ACHN (cell line): ENCODE data around the gene PUS7L.
"Not testable (repeated sequence)": the region's sequence is repeated elsewhere in the genome, so short reads cannot be mapped to it uniquely, and the experiment has no call there.

Experiments
- DNase-seq: peaks from one replicate; pipeline ENCODE4 v3.0.0-alpha.2; 2015
- in situ Hi-C: cut with HindIII; loops from 2 replicates; pipeline ENCODE4 v1.10.0; 2017; ENCODE audit warnings: low sequenced_read_pairs, low pct_ligation_motif_present, low pct_unique_long_range_greater_than_20kb

The PUS7L gene

DNA sequence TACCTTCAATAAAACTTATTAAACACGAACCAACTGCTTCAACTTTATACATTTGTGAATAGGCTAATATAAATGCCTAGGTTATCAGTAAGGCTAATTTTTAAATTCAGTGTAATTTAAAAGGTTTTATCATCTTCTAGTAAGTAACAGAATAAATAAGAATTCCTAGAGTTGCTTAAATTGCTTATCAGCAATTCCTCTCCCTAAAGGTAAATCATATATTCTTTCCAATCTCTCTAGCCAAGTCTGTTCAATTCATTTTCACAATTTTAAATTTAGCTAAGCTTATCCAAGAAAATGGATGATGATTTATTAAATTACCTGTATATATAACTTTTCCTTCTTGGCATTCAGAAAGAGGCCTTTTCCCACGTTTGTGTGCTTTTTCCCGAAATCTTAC lies 4.6 kb downstream of the PUS7L start:
- DNase-seq: no peak
- in situ Hi-C loops: no loop called here

DNA sequence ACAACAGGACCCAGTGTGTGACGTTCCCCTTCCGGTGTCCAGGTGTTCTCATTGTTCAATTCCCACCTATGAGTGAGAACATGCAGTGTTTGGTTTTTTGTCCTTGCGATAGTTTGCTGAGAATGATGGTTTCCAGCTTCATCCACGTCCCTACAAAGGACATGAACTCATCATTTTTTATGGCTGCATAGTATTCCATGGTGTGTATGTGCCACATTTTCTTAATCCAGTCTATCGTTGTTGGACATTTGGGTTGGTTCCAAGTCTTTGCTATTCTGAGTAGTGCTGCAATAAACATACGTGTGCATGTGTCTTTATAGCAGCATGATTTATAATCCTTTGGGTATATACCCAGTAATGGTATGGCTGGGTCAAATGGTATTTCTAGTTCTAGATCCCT lies 7.2 kb downstream of the PUS7L start:
- DNase-seq, in situ Hi-C loops: not testable (repeated sequence)

DNA sequence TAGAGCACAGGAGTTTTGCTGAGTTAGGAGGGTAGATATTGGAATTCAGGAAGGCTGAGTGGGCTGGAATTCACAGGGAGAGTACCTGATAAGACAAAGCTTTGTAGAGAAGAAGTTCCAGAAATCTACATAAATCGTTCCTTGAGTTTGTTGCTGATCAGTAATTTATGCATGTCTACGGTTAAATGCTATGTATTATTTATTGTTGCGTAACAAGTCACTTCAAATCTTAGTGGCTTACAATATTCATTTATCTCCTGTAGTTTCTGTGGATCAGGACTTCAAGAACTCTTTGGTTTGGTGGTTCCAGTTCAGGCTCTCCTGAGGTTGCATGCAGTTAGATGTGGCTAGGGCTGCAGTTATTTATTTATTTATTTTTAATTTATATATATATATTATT lies 7.8 kb downstream of the PUS7L start:
- in situ Hi-C loops: no loop called here
- no peak for DNase-seq

DNA sequence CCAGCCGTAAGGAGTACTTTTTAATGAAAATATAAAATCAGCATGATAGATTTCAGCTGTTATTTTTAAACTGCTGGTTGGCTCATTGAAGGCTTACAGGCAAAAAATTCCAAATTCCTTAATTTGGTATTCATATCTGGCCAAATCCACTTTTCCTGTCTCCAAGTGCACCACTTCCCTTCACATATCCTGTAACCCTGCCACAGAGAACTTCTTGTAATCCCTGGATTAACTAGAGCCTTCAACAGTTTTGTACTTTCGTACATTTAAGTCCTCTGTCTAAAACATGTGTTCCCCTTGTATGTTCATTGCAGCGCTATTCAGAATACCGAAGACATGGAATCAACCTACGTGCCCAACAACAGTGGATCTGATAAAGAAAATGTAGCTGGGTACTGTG lies 9.6 kb downstream of the PUS7L start:
- no peak for DNase-seq
- in situ Hi-C loops: no loop called here

DNA sequence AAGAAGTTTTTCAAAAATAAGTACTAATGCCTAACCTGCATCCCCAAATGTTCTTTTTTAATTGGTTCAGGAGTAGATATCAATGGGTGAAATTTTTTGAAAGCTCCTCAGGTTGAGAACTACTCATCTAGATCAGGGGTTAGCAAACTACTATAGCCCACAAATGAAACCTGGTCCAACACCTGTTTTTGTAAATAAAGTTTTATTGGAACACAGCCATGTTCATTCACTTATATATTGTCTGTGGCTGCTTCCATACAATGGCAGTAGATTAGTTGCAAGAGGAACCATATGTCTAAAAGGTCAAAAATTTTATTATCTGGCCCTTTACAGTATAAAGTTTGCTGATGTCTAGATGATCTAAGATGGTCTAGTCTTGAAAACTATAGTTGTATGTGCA lies 13.8 kb downstream of the PUS7L start:
- in situ Hi-C loops: no loop called here
- DNase-seq: no peak

DNA sequence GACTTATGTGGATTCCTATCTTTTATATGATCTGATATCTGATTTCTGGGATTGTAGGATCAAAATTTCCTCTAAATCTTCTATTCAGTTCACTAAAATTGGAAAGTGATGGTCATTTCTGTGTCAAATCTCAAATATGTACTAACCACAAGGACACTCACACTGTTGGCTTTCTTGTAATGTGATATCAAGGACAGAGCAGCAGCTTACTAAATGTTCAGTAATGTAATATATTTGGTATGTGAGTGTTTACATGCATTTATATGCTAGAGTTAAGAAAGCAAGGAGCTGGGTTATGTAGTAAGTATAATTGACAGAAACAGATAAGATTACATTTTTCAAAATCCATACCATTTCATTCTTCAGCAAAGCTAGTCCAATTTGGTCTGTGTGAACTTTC lies 16.5 kb downstream of the PUS7L start:
- in situ Hi-C loops: no loop called here
- DNase-seq: no peak

DNA sequence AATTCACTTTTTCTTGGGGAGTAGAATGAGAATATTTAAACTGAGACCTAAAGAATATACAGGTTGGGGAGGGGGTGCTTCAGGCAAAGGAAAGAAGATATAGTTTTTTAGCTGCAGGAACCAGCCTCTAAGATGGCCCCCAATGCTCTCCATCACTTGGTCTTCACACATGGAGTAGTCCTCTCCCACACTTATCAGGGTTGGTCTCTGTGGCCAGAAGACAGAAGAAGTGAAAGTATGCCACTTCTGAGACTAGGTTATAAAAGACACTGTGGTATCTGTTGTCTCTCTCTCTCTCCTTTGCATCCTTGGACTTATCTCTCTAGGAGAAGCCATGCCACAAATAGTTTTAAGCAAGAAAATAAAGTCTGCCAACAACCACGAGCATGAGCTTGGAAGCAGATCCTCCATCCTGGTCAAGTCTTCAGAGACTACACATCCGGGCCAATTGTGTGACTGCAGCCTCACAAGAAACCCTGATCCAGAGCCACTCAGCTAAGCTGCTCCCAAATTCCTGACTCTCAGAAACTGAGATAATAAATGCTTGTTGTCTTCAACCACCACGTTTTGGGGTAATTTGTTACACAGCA lies 18.0 kb downstream of the PUS7L start:
- no peak for DNase-seq
- in situ Hi-C loops: no loop called here

DNA sequence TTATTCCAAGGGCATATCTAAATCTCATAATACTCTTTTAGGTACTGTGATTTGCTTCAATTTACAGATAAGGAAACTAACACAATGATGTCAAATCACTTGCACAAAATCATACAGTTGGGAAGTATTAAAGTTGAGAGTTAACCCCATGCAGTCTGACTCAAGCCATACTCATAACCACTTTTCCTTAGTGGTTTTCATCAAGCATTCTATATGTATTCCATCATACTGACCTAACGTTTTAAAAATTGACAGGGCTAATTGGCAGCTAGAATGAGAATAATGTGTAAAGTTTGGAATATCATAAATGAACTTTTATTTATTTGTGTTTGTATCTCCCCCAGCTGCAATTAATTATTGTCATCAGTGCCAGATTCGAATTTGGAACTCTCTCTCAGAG lies 20.9 kb downstream of the PUS7L start:
- in situ Hi-C loops: no loop called here
- no peak for DNase-seq

DNA sequence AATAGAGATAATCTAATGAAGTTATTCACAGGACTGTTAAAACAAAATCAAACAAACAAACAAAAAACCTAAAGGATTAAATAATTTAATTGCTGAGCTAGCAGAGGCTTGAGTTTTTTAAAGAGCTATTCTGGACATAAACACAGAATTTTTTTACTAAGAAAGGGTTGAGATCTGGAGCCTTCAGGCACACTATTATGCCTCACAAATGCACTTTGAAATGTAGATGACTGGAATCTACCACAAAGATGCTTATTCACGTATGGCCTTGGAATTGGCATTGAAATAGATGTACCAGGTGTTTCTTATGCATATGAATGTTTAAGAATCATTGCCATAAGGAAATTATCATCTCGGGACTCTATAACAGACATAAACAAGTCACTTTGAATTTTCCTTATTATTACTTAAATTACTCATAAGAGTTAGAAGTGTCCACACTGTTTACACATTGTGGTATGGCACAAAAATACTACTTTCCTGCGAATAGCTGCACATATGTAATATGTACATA lies 21.6 kb downstream of the PUS7L start:
- in situ Hi-C loops: no loop called here
- no peak for DNase-seq

DNA sequence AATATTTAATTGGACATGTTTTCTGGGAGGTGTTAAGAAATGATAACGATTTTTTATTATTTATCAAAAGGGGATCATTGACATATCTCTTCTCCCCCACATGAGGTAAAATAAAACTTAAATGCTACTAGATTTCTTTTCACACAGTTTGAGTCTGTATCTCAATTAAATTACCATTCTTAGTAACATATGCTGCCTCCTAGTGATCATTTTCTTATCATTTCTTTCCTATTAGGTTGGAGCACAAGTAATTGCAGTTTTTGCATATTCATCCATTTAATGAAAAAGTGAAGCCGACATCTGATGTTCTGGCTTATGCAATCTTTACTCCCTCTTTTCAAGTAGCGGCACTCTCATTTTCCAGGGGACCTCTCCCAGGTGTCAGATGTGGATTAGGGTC lies 24.9 kb downstream of the PUS7L start:
- no peak for DNase-seq
- in situ Hi-C loops: no loop called here

DNA sequence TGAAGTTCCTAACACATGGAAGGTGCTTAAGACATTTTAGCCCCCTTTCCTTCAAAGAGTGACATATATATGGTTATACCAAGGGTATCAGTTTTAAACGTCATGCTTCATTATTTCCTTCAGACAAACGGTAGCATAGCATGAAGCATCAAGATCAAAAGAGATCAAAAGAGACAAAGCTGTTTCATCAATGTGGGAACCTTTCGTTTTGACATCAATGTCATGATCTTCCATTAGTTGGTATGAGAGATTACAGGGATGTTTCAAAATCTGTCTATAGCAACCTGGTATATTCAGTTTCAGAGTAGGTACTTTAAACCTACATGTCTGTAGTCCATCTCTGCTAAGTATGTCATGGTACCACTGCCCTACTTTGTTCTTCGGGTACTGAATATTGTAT lies 28.3 kb downstream of the PUS7L start:
- DNase-seq: no peak
- in situ Hi-C loops: no loop called here

DNA sequence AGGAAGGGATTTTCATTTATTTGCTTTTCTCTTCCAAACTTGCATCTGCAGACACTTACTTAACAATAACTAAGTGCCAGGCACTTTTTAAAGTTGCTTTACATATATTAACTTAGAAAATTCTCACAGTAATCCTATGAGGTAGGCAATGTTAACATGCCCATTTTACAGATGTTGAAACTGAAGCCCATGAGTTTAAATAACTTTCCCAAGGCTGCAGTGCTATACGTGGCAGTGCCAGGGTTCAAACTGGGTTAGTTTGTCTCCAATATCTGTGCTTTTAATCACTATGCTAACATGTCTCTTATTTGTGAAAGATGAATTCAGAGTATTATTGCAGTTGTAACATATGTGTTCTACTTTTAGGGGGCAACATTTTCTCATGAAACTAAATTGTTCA lies 29.9 kb downstream of the PUS7L start:
- no peak for DNase-seq
- in situ Hi-C loops: no loop called here

DNA sequence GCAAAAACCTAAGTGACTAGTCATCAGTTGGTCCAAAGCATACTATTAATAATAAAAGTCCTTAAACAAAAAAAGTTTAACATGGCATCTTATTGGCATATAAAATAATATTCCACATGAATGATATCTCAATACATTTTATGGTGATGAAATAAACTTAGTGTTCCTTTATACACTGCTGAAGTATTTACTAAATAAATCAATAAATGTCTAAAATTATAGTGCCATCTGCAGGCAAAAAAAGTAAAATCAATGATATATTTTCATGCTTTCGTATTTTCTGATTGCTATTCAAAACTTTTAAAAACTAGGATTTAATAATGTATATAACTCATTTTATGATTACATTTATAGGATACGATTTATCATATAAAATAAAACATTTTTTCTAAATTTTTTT lies 30.5 kb downstream of the PUS7L start:
- DNase-seq: peak; percentile 37
- in situ Hi-C loops: no loop called here

DNA sequence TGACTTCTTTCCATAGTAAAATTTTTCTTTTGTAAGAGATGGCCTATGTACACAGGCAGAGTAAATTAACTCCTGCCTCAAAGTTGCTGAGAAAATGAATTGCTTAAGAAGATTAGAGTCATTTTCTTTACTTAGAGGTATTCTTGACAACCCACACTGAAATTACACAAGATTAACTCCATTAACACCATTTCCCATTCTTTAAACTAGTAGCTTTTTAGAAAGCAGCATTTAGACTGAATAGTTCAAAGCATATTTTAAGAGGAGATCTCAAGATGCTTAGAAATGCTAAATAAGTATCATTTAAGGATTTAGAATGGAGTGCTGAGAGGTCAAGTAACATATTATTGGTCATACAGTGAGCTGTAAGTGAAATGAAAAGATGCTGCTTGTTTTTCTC lies 35.5 kb downstream of the PUS7L start:
- in situ Hi-C loops: no loop called here
- no peak for DNase-seq

DNA sequence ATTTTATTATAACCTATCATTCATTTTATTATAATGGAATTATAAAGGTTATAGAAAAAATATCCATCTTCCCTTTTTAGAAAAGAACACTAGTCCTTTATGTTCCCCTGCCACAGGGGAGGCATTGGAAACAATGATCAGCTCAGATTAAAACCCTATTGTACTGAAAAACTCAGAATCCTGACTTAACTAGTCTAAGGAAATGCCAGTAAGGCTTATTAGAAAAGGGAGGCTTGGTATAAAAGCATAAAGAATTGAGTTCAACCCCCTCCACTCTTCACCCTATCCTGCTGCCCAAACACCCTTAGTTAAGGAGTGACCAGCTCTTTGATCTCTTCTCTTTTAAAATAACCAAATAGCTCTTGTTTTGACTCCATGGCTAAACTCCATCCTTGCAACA lies 36.0 kb downstream of the PUS7L start:
- in situ Hi-C loops: no loop called here
- no peak for DNase-seq

DNA sequence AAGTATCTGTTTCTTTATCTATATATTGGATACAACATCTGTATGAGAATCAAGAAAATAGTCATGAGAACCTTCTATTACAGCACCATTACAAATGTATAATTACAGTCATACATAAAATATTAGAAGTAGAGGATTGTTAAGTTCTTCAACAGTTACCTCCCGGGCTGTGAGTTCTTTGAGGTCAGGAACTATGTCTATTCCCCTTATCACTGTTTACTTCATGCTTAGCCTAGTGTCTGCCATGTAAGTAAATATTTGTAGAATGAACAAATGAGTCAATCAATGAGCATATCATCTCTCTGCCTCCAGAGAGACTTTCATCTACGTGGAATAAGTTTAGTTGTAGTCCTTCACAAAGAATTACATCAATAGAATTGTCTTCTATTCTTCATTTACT lies 47.2 kb downstream of the PUS7L start:
- DNase-seq: no peak
- in situ Hi-C loops: no loop called here

DNA sequence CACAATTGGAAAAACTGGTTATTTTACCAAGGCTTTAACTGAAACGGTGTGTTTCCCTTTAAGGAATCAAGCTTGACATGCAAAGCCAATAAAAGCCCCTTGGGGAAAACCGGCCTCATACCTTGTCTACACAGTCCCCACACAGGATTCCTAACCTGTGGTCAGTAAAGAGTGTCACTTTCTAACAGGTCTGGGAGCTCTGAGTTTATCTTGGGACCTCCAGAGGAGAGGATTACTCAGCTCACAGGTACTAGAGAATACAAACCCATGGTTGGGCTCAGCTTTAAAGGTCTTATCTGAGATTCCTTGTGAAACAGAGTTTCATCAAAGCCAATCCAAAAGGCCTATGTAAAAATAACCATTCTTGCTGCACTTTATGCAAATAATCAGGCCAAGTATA lies 54.8 kb downstream of the PUS7L start:
- in situ Hi-C loops: not testable (repeated sequence)

DNA sequence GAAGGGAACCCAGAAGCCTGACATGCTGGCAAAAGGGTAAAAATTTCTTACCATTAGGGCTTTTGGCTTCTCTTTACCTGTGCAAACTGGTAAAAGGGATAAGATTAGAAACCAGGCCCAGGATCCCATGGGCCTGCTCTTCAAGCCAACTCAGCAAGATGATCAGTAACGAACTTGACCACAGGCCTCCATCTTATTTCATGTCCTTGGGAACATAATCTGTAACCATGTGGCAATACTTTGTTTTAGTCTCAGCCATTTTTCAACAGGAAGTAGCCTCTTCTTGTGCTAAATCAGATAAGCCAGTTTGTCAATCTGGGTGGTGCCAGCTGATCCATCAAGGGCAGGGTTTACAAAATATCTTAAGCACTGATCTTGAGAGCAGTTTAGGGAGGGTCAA lies 57.4 kb downstream of the PUS7L start:
- DNase-seq, in situ Hi-C loops: not testable (repeated sequence)

More for the DNA sequence above, 54.8 kb downstream of the PUS7L start:
- DNase-seq: not testable (repeated sequence)

DNA sequence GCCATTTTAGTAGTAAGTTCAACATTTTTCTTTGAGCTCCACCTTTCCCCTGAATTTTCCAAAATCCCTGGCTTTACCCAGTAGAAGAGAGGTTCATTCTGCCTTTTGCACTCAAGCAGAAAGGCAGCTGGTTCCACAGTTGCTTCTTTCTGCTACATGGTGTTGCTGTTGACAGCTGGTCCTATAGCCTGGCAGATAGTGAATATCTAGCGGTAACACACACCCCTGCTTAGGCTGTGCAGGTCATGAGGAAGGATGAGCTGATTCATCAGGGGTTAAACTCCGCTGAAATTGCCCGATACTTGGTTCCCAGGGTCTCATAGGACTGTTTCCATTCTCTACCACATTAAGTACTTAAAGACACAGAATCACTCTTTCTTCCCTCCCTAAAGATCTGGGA lies 62.4 kb downstream of the PUS7L start:
- no peak for DNase-seq
- in situ Hi-C loops: no loop called here

DNA sequence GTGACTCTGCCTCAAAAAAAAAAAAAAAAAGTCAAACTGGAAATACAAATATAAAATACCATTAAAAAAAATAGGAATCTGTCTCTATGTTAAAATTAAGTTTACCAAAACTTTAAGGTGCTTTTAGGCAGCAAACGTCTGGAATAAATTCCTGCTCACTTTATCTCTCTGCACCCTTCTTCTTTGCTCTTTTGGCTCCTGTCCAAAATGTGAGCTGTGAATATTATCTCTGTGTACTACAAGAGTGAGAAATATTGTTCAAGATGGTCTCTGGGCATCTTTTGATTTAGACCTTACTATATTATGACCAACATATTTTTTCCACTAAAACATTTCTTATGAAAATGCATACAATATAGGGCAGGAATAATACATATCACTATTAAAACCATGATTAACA lies 63.7 kb downstream of the PUS7L start:
- no peak for DNase-seq
- in situ Hi-C loops: no loop called here

DNA sequence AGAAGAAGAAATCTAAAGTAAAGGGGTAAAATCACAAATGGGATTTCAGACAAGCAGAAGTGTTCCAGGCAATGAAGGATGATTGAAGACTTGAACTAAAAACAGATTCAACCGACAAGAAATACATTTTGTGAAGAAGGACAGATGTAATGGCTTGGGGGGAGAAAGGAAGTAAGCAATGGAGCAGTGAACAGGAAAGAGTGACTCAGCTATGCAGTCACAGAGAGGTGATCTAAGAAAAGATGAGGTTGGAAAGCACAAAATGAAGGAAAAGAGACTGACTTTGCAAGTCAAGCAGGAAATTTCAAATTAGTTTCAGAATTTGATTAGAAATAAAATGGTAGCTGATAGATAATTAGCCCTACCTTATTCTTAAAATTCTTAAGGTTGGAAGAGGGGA lies 66.5 kb downstream of the PUS7L start:
- DNase-seq: peak; percentile 41
- in situ Hi-C loops: no loop called here
